Stimulated activated CD4-positive, alpha-beta T cell treated with anti-CD3 and anti-CD28 coated beads, Interleukin-2, amount 100 ng/mL, for 4 hours (primary cell): ENCODE measurements around the gene RPL29.
A peak's percentile ranks its signal among the peaks of the same experiment; 100 is the strongest.
"Not testable (repeated sequence)": the region's sequence is repeated elsewhere in the genome, so short reads cannot be mapped to it uniquely, and the experiment has no call there.

Source experiments
- DNase-seq: peaks from one replicate; pipeline ENCODE4 v3.0.0-alpha.2; 2020; ENCODE audit warnings: low read depth

The RPL29 gene

GRCh38 chr3:52005571-52005986 lies 9.9 kb upstream of the RPL29 start:
- no peak for DNase-seq

DNA sequence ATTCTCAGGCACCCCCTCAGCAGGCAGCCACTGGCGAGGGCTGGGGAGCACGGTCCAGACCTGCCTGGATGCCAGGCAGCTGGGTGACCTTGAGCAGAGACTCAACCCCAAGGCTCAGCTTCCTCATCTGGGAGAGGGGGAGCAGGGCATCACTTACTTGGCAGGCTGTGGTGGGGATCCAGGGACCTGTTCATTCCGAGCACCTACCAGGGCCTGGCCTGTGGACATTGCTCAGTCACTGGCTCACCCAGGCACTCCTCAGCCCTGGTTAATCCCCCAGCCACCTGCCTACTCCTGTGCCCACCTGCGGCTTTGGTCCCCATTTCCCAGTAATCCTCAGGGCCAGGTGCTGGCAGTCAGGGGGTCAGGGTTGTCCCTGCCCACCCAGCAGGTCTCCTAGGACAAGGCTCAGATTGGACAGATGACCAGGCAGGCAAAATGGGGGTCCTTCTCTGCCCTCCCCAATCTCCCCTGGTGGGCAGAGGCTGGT lies 9.3 kb upstream of the RPL29 start:
- no peak for DNase-seq

- DNase-seq = no peak
These were observed 8.6 kb upstream of the RPL29 start for GRCh38 chr3:52004163-52004787.

- DNase-seq = no peak
These were observed 7.1 kb upstream of the RPL29 start for GRCh38 chr3:52002748-52003147.

DNA sequence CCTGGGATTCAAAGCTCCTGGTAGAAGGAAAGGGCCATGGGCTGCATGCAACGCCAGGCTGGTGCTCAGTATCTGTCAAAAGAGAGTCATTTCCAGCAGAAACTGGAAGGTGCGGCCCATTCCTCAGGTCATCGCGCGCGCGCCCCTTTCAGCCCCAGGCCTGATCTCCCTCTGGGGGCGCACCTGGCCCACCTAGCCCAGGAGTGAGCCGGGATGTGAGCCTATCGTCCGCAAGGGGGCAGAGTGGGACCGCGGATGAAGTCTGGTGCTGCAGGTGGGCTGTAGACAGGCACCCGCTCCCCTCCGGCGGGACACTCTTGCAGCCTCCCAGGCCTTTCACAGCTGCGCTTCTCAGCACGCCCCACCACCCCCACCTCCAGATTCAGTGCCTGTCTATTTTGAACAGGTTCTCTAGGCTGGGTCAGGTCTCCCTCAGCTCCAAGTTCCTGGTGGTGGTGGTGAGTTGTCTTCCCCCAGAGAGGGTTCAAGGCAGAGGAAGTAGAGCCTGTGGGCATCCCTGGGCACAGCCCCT lies 5.8 kb upstream of the RPL29 start:
- peak; percentile 68 for DNase-seq

GRCh38 chr3:51999846-52000245 lies 4.2 kb upstream of the RPL29 start:
- DNase-seq = no peak

GRCh38 chr3:51998774-51999173 lies 3.1 kb upstream of the RPL29 start:
- DNase-seq = no peak

GRCh38 chr3:51997935-51998596 lies 2.4 kb upstream of the RPL29 start:
- no peak for DNase-seq

GRCh38 chr3:51997172-51997571 lies 1.5 kb upstream of the RPL29 start:
- DNase-seq = no peak

DNA sequence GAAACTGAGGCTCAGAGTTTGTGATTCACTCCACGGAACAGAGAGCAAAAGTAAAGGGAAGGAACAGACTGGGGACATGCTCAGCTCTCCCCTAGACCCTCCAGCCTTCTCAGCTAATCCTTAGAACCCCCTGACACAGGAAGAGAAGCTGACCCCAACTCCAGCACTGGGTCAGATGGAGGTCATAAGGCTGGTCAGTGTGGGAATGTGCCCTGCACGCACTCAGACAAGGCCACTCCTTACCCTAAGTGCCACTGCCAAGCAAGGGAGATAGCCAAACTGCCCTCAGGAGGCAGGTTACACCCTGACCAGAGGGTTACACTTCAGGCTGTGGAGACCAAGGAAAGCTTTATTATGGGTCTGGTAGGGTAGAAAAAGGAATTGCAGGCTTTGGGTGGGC lies 1.2 kb downstream of the RPL29 start:
- no peak for DNase-seq

GRCh38 chr3:51993657-51994056 lies 2.0 kb downstream of the RPL29 start:
- DNase-seq = not testable (repeated sequence)

DNA sequence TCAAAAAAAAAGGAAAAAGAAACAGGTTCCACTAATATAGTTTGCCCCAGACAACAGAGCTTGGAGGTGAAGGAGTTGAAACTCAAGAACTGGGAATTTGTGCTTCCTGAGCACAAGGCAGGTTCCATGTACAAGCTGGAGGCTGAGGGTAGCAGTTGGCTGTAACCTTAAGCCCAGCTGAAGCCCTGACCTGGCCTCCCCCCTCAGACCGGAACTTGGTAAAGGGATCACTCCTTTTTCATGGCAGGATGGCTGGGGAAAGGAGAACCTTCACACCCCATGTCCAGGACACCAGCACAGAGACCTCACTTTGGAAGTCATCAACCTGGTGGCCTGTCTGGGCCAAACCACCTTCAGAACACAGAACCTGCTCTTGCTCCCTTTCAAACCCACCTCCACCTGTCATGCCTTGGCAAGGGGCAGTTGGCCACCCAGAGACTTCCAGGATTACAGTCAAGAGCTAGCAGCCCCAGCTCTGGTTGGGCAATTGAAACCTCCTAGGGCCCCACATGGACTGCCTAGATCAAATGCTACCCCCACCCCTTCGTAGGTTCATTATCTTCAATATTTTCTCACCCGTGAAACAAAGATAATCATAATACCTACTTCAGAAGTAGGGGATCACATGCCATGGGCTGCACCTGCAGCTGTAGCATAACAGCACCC lies 3.5 kb downstream of the RPL29 start:
- DNase-seq = no peak

DNA sequence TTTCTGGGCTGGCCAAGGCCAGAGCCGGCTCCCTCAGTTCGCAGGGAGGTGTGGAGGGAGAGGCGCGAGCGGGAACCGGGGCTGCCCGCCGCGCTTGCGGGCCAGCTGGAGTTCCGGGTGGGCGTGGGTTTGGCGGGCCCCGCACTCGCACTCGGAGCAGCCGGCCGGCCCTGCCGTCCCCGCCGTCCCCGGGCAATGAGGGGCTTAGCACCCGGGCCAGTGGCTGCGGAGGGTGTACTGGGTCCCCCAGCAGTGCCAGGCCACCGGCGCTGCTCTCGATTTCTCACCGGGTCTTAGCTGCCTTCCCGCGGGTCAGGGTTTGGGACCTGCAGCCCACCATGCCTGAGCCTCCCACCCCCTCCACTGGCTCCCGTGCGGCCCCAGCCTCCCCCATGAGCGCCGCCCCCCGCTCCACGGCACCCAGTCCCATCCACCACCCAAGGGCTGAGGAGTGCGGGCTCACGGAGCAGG lies 5.2 kb downstream of the RPL29 start:
- not testable (repeated sequence) for DNase-seq

DNA sequence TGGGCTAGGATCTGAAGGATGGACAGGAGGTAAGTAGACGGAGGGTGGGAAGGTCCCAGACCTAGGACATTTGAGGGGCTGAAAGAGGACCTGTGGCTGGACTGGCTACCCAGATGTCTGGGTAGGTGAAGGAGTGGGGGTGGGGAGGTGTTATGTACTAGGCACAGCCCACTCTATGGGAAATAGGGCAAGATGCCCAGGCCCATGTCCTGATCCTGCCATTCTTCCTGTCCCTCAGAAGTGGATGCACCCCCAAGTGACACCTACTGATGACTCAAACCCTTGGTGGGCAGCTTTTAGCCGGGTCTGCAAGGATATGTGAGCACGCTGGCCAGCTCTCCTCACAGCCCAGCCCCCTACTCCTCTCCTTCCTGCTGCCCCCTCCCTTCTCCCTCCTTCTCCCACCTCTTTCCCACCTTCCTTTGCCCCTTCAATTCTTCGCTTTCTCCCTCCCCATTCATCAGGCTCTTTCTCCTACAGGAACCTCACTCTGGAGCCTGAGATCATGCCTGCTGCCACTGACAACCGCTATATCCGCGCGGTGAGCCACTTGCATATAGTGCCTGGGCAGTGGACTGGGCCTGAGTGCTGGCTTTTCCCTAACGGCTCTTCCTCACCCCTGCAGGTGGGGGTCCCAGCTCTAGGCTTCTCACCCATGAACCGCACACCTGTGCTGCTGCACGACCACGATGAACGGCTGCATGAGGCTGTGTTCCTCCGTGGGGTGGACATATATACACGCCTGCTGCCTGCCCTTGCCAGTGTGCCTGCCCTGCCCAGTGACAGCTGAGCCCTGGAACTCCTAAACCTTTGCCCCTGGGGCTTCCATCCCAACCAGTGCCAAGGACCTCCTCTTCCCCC lies 7.2 kb downstream of the RPL29 start:
- no peak for DNase-seq

DNA sequence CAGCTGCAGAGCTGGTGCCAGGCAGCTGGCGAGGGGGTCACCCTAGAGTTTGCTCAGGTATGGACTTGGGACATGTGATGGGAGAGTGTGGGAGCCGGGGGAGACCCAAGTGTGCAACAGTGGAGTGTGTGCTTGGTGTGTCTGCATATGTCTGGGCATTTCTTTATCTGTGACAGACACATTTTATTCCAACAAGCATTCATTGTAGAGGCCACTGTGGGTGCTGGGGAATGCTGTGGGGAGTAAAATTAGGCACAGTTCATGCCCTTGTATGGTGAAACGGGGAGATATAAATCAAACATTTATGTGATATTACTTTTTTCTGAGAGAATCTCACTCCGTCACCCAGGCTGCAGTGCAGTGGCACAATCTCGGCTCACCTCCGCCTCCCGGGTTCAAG lies 8.1 kb downstream of the RPL29 start:
- no peak for DNase-seq

DNA sequence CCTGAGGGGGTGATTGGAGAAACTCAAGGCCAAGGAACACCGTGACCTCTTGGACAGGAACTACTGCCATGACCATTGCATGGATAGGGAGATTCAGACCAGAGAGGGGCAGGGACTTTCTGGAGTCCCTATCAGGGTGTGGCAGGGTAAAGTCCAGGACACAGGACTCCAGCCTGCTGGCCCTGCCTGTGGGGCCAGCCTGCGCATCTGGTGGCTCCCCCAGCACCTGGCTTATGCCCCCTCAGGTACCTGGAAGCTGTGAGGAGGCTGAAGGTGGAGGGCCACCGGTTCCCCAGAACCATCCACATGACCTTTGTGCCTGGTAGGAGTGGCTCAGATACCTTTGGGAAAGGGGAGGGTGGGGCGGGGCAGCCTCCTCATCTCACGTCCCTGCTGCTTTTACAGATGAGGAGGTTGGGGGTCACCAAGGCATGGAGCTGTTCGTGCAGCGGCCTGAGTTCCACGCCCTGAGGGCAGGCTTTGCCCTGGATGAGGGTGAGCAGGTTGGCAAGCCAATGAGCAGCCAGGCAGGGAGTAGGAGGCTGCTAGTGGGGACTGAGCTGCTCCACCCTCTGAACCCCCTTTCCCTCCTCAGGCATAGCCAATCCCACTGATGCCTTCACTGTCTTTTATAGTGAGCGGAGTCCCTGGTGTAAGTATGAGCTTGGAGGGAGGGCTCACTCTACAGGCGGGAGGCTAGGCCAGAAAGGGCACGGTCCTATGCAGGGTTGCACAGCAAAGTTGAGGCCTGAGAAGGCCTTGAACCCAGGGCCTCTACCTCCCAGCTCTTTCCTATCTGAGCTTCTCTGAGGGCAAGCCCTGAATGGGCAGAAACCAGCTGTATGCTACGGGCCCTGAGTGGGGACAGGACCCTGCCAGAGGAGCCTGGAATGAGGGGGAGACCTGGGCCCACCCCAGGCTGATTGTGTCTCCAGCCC lies 9.4 kb downstream of the RPL29 start:
- no peak for DNase-seq

GRCh38 chr3:51985063-51985462 lies 10.6 kb downstream of the RPL29 start:
- no peak for DNase-seq

GRCh38 chr3:51984269-51984647 lies 11.4 kb downstream of the RPL29 start:
- DNase-seq = no peak

DNA sequence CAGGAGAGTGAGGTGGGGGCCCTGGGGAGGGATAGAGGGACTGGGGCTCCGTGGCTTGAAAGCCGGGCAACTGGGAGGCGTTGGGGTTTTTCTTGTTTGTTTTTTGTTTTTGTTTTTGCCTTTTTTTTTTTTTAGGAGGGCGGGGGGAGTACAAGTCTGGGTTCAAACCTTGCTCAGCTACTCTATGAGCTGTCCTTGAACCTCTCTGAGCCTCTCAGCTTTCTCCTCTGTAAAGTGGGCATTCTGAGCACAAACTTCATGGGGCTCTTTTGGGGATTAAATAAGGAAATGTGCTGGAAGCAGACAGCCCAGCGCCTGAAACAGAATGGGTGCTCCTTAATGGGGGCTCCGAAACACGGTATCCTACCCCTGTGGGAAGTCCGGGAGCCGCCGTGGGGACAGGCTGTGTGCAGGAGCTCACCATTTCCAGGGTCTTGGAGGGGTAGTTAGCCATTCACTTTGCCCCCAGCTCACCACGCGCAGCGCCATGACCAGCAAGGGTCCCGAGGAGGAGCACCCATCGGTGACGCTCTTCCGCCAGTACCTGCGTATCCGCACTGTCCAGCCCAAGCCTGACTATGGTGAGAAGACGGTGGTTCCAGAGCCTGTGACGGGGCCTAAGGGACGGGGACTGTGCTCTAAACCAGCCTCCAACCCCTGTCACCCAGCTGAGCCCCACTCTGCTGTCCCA lies 12.0 kb downstream of the RPL29 start:
- DNase-seq = no peak
